Astrocyte (in vitro differentiated cells and primary cell): ENCODE measurements around the gene PHLDA1. TPM values are rescaled to one million over a fixed set of nuclear protein-coding genes. Genes with fewer than 3 reads are reported as not detected.

Experiments
- DNase-seq: peaks from one replicate; pipeline ENCODE4 v3.0.0-alpha.2; 2010; ENCODE audit warnings: low read depth
- FAIRE-seq: peaks from 2 replicates; lab custom pipeline; 2011; peaks lifted over from hg19 to GRCh38; lab: Jason Lieb, UNC
- H2AFZ ChIP-seq: 2 replicates; pipeline ENCODE4 v1.6.0; 2012; ENCODE audit warnings: low read depth, low read length, inconsistent platforms
- H3K27ac ChIP-seq: 2 replicates; pipeline ENCODE4 v1.5.1; 2011; ENCODE audit warnings: low read depth, low read length, inconsistent platforms
- H3K27me3 ChIP-seq: 2 replicates; pipeline ENCODE4 v1.6.0; 2011; ENCODE audit warnings: low read length, inconsistent platforms; ENCODE audit not compliant: insufficient read depth
- H3K36me3 ChIP-seq: 2 replicates; pipeline ENCODE4 v1.5.1; 2011; ENCODE audit warnings: low read length, inconsistent platforms; ENCODE audit not compliant: insufficient read depth
- H3K4me1 ChIP-seq: 2 replicates; pipeline ENCODE4 v1.5.1; 2011; ENCODE audit warnings: low read length, inconsistent platforms; ENCODE audit not compliant: insufficient read depth
- H3K4me2 ChIP-seq: 2 replicates; pipeline ENCODE4 v1.6.0; 2012; ENCODE audit warnings: low read length, inconsistent platforms
- H3K4me3 ChIP-seq: 2 replicates; pipeline ENCODE4 v1.5.1; 2011; ENCODE audit warnings: low read depth, mild to moderate bottlenecking, low read length, inconsistent platforms; ENCODE audit not compliant: insufficient read depth
- H3K79me2 ChIP-seq: 2 replicates; pipeline ENCODE4 v1.6.0; 2012; ENCODE audit warnings: mild to moderate bottlenecking, low read length, inconsistent platforms; ENCODE audit not compliant: insufficient read depth
- H3K9ac ChIP-seq: 2 replicates; pipeline ENCODE4 v1.6.0; 2012; ENCODE audit warnings: mild to moderate bottlenecking, low read length, inconsistent platforms
- H3K9me3 ChIP-seq: 2 replicates; pipeline ENCODE4 v1.5.1; 2012; ENCODE audit warnings: low read depth, mild to moderate bottlenecking, low read length, inconsistent platforms; ENCODE audit not compliant: insufficient read depth
- H4K20me1 ChIP-seq: 2 replicates; pipeline ENCODE4 v1.6.0; 2012; ENCODE audit warnings: low read length, inconsistent platforms; ENCODE audit not compliant: insufficient read depth
- H3K27ac Mint-ChIP-seq: one replicate; pipeline ENCODE4 v1.8.0; 2021; ENCODE audit warnings: mild to moderate bottlenecking, mixed read lengths; ENCODE audit not compliant: unreplicated experiment
- H3K27me3 Mint-ChIP-seq: one replicate; pipeline ENCODE4 v1.8.0; 2021; ENCODE audit warnings: low read depth, mixed read lengths; ENCODE audit not compliant: unreplicated experiment
- H3K36me3 Mint-ChIP-seq: one replicate; pipeline ENCODE4 v1.8.0; 2021; ENCODE audit warnings: low read depth, mixed read lengths; ENCODE audit not compliant: unreplicated experiment
- H3K4me1 Mint-ChIP-seq: one replicate; pipeline ENCODE4 v1.8.0; 2021; ENCODE audit warnings: low read depth, mixed read lengths; ENCODE audit not compliant: unreplicated experiment
- H3K4me3 Mint-ChIP-seq: one replicate; pipeline ENCODE4 v1.8.0; 2021; ENCODE audit warnings: mild to moderate bottlenecking, moderate library complexity, mixed read lengths; ENCODE audit not compliant: unreplicated experiment
- H3K9me3 Mint-ChIP-seq: one replicate; pipeline ENCODE4 v1.8.0; 2021; ENCODE audit warnings: mild to moderate bottlenecking, mixed read lengths; ENCODE audit not compliant: unreplicated experiment
- EZH2 ChIP-seq: IDR thresholded peaks from 2 replicates; pipeline ENCODE4 v1.6.1; 2012; ENCODE audit warnings: mild to moderate bottlenecking, low read length, inconsistent platforms; ENCODE audit not compliant: insufficient read depth
- total RNA-seq: library from RNA; stranded (reverse); gene quantifications from 2 replicates; pipeline ENCODE4 v1.2.1, GENCODE V29; 2021
- TF ChIP-seq, protein P1 (sequence below): IDR thresholded peaks from 2 replicates; pipeline ENCODE4 v1.5.1; 2011; ENCODE audit warnings: low read depth, mild to moderate bottlenecking, inconsistent platforms, low read length, moderate library complexity; ENCODE audit not compliant: insufficient read depth

The PHLDA1 gene
- total RNA-seq, 1 donor from 2014 or later, result 43.9 TPM

GRCh38 chr12:76008428-76008827 is 23.1 kb downstream of the PHLDA1 start:
- TF ChIP-seq EZH2, result no peak
- TF ChIP-seq, protein P1, sequence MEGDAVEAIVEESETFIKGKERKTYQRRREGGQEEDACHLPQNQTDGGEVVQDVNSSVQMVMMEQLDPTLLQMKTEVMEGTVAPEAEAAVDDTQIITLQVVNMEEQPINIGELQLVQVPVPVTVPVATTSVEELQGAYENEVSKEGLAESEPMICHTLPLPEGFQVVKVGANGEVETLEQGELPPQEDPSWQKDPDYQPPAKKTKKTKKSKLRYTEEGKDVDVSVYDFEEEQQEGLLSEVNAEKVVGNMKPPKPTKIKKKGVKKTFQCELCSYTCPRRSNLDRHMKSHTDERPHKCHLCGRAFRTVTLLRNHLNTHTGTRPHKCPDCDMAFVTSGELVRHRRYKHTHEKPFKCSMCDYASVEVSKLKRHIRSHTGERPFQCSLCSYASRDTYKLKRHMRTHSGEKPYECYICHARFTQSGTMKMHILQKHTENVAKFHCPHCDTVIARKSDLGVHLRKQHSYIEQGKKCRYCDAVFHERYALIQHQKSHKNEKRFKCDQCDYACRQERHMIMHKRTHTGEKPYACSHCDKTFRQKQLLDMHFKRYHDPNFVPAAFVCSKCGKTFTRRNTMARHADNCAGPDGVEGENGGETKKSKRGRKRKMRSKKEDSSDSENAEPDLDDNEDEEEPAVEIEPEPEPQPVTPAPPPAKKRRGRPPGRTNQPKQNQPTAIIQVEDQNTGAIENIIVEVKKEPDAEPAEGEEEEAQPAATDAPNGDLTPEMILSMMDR, result no peak
- no peak overlapping the region for H3K4me2 ChIP-seq
- H3K36me3 Mint-ChIP-seq, result no peaks in the 10 kb centered on the region
- FAIRE-seq, result no peak
- H3K27ac Mint-ChIP-seq, result no peak overlapping the region
- H3K4me3 ChIP-seq, result no peak overlapping the region
- H3K9me3 ChIP-seq, result no peaks in the 10 kb centered on the region
- H3K9me3 Mint-ChIP-seq, result peaks cover 2% of the 10 kb centered on the region
- no peak overlapping the region for H2AFZ ChIP-seq
- H4K20me1 ChIP-seq, result no peaks in the 10 kb centered on the region
- no peaks in the 10 kb centered on the region for H3K4me1 ChIP-seq
- H3K36me3 ChIP-seq, result no peaks in the 10 kb centered on the region
- no peak overlapping the region for H3K4me3 Mint-ChIP-seq
- H3K27me3 Mint-ChIP-seq, result no peaks in the 10 kb centered on the region
- no peaks in the 10 kb centered on the region for H3K79me2 ChIP-seq
- H3K27me3 ChIP-seq, result no peaks in the 10 kb centered on the region
- H3K27ac ChIP-seq, result no peak overlapping the region
- no peak for DNase-seq
- no peak overlapping the region for H3K9ac ChIP-seq
- H3K4me1 Mint-ChIP-seq, result peaks cover 5% of the 10 kb centered on the region

GRCh38 chr12:76007640-76008039 is 23.9 kb downstream of the PHLDA1 start:
- TF ChIP-seq EZH2, result no peak
- TF ChIP-seq, protein P1, result no peak
- no peak overlapping the region for H3K4me2 ChIP-seq
- no peaks in the 10 kb centered on the region for H3K4me1 ChIP-seq
- no peaks in the 10 kb centered on the region for H3K36me3 ChIP-seq
- no peaks in the 10 kb centered on the region for H3K27me3 Mint-ChIP-seq
- no peak overlapping the region for H3K4me3 ChIP-seq
- H3K4me3 Mint-ChIP-seq, result no peak overlapping the region
- H3K4me1 Mint-ChIP-seq, result peaks cover 5% of the 10 kb centered on the region
- H3K9me3 ChIP-seq, result no peaks in the 10 kb centered on the region
- no peaks in the 10 kb centered on the region for H3K36me3 Mint-ChIP-seq
- DNase-seq (no peak), FAIRE-seq (no peak)
- no peaks in the 10 kb centered on the region for H3K27me3 ChIP-seq
- no peak overlapping the region for H3K27ac Mint-ChIP-seq
- no peaks in the 10 kb centered on the region for H4K20me1 ChIP-seq
- no peak overlapping the region for H3K27ac ChIP-seq
- no peak overlapping the region for H3K9ac ChIP-seq
- peaks cover 2% of the 10 kb centered on the region for H3K9me3 Mint-ChIP-seq
- no peaks in the 10 kb centered on the region for H3K79me2 ChIP-seq
- H2AFZ ChIP-seq, result no peak overlapping the region

- no peaks in the 10 kb centered on the region for H3K4me1 ChIP-seq
- peaks cover 2% of the 10 kb centered on the region for H3K9me3 Mint-ChIP-seq
- no peaks in the 10 kb centered on the region for H3K36me3 Mint-ChIP-seq
- no peaks in the 10 kb centered on the region for H3K9me3 ChIP-seq
- H2AFZ ChIP-seq, result no peak overlapping the region
- H3K27ac ChIP-seq, result no peak overlapping the region
- H3K4me1 Mint-ChIP-seq, result peaks cover 5% of the 10 kb centered on the region
- H4K20me1 ChIP-seq, result no peaks in the 10 kb centered on the region
- no peaks in the 10 kb centered on the region for H3K36me3 ChIP-seq
- no peak overlapping the region for H3K9ac ChIP-seq
- no peaks in the 10 kb centered on the region for H3K79me2 ChIP-seq
- no peak overlapping the region for H3K4me3 Mint-ChIP-seq
- DNase-seq, result no peak
- H3K27me3 ChIP-seq, result no peaks in the 10 kb centered on the region
- FAIRE-seq, result no peak
- H3K27ac Mint-ChIP-seq, result no peak overlapping the region
- no peak overlapping the region for H3K4me2 ChIP-seq
- TF ChIP-seq, protein P1, result no peak
- no peak for TF ChIP-seq EZH2
- H3K4me3 ChIP-seq, result no peak overlapping the region
- H3K27me3 Mint-ChIP-seq, result no peaks in the 10 kb centered on the region
Observed at GRCh38 chr12:76006028-76006925, 25.3 kb downstream of the PHLDA1 start.
